ENCODE measurements around the gene KDM4B. TPM values are rescaled to one million over a fixed set of nuclear protein-coding genes. Genes with fewer than 3 reads are reported as not detected.

KDM4B gene
- polyA plus RNA-seq, 1 of the 3 experiments (the other 2 are of a cell fraction), result 12.2 TPM

DNA sequence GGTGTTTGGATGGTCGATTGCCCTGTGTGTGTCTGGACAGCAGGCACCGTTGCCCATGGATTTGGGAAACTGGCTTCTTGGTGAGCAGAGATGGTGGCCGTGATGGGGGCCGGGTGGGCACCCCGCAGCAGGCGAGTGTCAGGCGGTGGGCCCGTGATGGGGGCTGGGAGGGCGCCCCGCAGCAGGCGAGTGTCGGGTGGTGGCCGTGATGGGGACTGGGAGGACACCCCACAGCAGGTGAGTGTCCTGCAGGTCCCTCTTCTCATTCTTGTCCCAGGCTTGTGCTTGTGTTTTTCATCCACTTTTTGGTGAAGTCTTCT lies 86.5 kb downstream of the KDM4B start:
- TF ChIP-seq NRF1 (IDR thresholded peaks at IDR 0.05; ENCODE audit: low read depth, low read length) (no peak), RAD21 (IDR thresholded peaks at IDR 0.05; ENCODE audit: low read length) (no peak), RCOR1 (IDR thresholded peaks at IDR 0.05; ENCODE audit: low read length) (no peak), MEF2A (IDR thresholded peaks at IDR 0.05; ENCODE audit: borderline replicate concordance, low read depth) (no peak), FOSL2 (IDR thresholded peaks at IDR 0.05; ENCODE audit: borderline replicate concordance, low read depth) (no peak), SIN3A (IDR thresholded peaks at IDR 0.05; ENCODE audit: borderline replicate concordance, low read depth, low read length) (no peak), YY1 (IDR thresholded peaks at IDR 0.05; ENCODE audit: low read depth) (no peak), FOXM1 (IDR thresholded peaks at IDR 0.05; ENCODE audit: low read depth) (no peak), EP300 (IDR thresholded peaks at IDR 0.05; ENCODE audit: borderline replicate concordance in 1 of 2, low read depth in 1 of 2, low read length in 1 of 2) (no peak), FOXJ3 (CRISPR knock-in tag; IDR thresholded peaks at IDR 0.05) (no peak), TCF12 (IDR thresholded peaks at IDR 0.05) (no peak), ELF1 (IDR thresholded peaks at IDR 0.05) (no peak), JUND (IDR thresholded peaks at IDR 0.05) (no peak), TEAD4 (IDR thresholded peaks at IDR 0.05; ENCODE audit: borderline replicate concordance, insufficient read depth) (no peak)
- TF ChIP-seq, protein P1, sequence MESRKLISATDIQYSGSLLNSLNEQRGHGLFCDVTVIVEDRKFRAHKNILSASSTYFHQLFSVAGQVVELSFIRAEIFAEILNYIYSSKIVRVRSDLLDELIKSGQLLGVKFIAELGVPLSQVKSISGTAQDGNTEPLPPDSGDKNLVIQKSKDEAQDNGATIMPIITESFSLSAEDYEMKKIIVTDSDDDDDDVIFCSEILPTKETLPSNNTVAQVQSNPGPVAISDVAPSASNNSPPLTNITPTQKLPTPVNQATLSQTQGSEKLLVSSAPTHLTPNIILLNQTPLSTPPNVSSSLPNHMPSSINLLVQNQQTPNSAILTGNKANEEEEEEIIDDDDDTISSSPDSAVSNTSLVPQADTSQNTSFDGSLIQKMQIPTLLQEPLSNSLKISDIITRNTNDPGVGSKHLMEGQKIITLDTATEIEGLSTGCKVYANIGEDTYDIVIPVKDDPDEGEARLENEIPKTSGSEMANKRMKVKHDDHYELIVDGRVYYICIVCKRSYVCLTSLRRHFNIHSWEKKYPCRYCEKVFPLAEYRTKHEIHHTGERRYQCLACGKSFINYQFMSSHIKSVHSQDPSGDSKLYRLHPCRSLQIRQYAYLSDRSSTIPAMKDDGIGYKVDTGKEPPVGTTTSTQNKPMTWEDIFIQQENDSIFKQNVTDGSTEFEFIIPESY (IDR thresholded peaks at IDR 0.05; ENCODE audit: borderline replicate concordance, low read depth), result no peak
- TF ChIP-seq, protein P2, sequence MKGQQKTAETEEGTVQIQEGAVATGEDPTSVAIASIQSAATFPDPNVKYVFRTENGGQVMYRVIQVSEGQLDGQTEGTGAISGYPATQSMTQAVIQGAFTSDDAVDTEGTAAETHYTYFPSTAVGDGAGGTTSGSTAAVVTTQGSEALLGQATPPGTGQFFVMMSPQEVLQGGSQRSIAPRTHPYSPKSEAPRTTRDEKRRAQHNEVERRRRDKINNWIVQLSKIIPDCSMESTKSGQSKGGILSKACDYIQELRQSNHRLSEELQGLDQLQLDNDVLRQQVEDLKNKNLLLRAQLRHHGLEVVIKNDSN (IDR thresholded peaks at IDR 0.05; ENCODE audit: borderline replicate concordance, low read depth), result no peak
- TF ChIP-seq, protein P3, sequence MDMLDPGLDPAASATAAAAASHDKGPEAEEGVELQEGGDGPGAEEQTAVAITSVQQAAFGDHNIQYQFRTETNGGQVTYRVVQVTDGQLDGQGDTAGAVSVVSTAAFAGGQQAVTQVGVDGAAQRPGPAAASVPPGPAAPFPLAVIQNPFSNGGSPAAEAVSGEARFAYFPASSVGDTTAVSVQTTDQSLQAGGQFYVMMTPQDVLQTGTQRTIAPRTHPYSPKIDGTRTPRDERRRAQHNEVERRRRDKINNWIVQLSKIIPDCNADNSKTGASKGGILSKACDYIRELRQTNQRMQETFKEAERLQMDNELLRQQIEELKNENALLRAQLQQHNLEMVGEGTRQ (IDR thresholded peaks at IDR 0.05; ENCODE audit: borderline replicate concordance, low read depth, low read length), result no peak
- TF ChIP-seq, protein P4, sequence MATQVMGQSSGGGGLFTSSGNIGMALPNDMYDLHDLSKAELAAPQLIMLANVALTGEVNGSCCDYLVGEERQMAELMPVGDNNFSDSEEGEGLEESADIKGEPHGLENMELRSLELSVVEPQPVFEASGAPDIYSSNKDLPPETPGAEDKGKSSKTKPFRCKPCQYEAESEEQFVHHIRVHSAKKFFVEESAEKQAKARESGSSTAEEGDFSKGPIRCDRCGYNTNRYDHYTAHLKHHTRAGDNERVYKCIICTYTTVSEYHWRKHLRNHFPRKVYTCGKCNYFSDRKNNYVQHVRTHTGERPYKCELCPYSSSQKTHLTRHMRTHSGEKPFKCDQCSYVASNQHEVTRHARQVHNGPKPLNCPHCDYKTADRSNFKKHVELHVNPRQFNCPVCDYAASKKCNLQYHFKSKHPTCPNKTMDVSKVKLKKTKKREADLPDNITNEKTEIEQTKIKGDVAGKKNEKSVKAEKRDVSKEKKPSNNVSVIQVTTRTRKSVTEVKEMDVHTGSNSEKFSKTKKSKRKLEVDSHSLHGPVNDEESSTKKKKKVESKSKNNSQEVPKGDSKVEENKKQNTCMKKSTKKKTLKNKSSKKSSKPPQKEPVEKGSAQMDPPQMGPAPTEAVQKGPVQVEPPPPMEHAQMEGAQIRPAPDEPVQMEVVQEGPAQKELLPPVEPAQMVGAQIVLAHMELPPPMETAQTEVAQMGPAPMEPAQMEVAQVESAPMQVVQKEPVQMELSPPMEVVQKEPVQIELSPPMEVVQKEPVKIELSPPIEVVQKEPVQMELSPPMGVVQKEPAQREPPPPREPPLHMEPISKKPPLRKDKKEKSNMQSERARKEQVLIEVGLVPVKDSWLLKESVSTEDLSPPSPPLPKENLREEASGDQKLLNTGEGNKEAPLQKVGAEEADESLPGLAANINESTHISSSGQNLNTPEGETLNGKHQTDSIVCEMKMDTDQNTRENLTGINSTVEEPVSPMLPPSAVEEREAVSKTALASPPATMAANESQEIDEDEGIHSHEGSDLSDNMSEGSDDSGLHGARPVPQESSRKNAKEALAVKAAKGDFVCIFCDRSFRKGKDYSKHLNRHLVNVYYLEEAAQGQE (IDR thresholded peaks at IDR 0.05; ENCODE audit: low read depth, low read length), result no peak
- no peaks in the 10 kb centered on the region for H3K9me3 ChIP-seq
- H3K9me2 ChIP-seq, result no peaks in the 10 kb centered on the region
- no peak overlapping the region for H2AFZ ChIP-seq (ENCODE audit: low read depth)
- H4K20me1 ChIP-seq (ENCODE audit: insufficient read depth), result 0 out of 2 replicates have a peak, but pooled peaks cover 6% of the 10 kb centered on the region
- peaks cover 9% of the 10 kb centered on the region; the same call in 1 of the 2 replicates for H3K79me2 ChIP-seq (ENCODE audit: insufficient read depth)
- no peak overlapping the region for H3K4me3 ChIP-seq (ENCODE audit: low read depth in 2 of 2, low read length in 1 of 2)
- WGBS (ENCODE audit: low lambda C conversion rate), result 100% methylated on average over 3 of the region's 13 CpGs
- DNase-seq, result no peak
- ChIA-PET POLR2A (no interaction called here), CTCF (no interaction called here)
- no peak overlapping the region for H3K27ac ChIP-seq (ENCODE audit: low read depth in 2 of 2, low read length in 1 of 2)
- H3K4me1 ChIP-seq (ENCODE audit: control insufficient read depth in 1 of 2, insufficient read depth in 2 of 2, low read depth in 1 of 2, low read length in 1 of 2), result peaks cover 10 to 22% of the 10 kb centered on the region in 2 experiments; a peak in 1 of 4 replicates
- H3K27me3 ChIP-seq (ENCODE audit: insufficient read depth), result no peaks in the 10 kb centered on the region
- H3K36me3 ChIP-seq (replicated peaks in 1 of 2; ENCODE audit: control insufficient read depth in 1 of 2, insufficient read depth in 2 of 2, low read length in 1 of 2), result peaks cover 2 to 29% of the 10 kb centered on the region in 2 experiments
- H3K4me2 ChIP-seq, result no peak overlapping the region
- H3F3A ChIP-seq (replicated peaks; ENCODE audit: insufficient read depth), result no peaks in the 10 kb centered on the region
- no peak overlapping the region for H3K9ac ChIP-seq
